HG02588 (cell line): Measurements from ENCODE around the gene SNRNP25.

Source experiments
- ATAC-seq: cut with Tn5 transposase; IDR thresholded peaks from one replicate; pipeline ENCODE4 v1.9.1; 2021; ENCODE audit warnings: mild to moderate bottlenecking, moderate library complexity; ENCODE audit not compliant: unreplicated experiment

Gene SNRNP25

GRCh38 chr16:97822-98221, 44.2 kb downstream of the SNRNP25 start:
- no peak for ATAC-seq

- no peak for ATAC-seq
Observed at GRCh38 chr16:100989-101388, 47.4 kb downstream of the SNRNP25 start.

- ATAC-seq: no peak
Observed at GRCh38 chr16:101586-101985, 48.0 kb downstream of the SNRNP25 start.

- ATAC-seq: no peak
Observed at GRCh38 chr16:102060-102855, 48.6 kb downstream of the SNRNP25 start.

- ATAC-seq: no peak
Observed at GRCh38 chr16:104355-104754, 50.7 kb downstream of the SNRNP25 start.

- no peak for ATAC-seq
Observed at GRCh38 chr16:104928-105327, 51.3 kb downstream of the SNRNP25 start.

- ATAC-seq: no peak
Observed at GRCh38 chr16:105521-105920, 51.9 kb downstream of the SNRNP25 start.

- ATAC-seq: no peak
Observed at GRCh38 chr16:106623-107324, 53.1 kb downstream of the SNRNP25 start.
